ENCODE data around the gene VPREB1.
A peak's percentile ranks its signal among the peaks of the same experiment; 100 is the strongest.

VPREB1 gene

DNA sequence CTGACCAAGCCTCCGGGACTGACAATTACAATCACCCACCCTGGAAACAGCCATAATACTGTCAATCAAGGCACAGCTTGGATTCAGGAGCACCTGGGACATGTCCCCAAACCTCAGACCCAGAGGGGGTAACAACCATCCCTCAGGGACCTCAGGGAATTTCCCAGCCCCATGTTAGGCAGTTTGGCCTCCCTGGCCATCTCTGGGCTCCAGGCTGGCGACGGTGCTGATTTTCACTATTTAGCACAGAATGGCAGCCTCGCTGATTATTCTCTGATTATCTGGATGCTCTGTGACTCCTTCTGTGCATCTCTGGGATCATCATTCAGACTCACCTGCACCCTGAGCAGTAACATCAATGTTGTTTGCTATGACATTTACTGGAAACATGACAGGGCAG, 45.8 kb upstream of the VPREB1 start:
- DNase-seq (ENCODE audit: low read depth) = no peak
- no peak overlapping the region for H3K4me3 ChIP-seq (ENCODE audit: low read length)
- TF ChIP-seq, protein P1, sequence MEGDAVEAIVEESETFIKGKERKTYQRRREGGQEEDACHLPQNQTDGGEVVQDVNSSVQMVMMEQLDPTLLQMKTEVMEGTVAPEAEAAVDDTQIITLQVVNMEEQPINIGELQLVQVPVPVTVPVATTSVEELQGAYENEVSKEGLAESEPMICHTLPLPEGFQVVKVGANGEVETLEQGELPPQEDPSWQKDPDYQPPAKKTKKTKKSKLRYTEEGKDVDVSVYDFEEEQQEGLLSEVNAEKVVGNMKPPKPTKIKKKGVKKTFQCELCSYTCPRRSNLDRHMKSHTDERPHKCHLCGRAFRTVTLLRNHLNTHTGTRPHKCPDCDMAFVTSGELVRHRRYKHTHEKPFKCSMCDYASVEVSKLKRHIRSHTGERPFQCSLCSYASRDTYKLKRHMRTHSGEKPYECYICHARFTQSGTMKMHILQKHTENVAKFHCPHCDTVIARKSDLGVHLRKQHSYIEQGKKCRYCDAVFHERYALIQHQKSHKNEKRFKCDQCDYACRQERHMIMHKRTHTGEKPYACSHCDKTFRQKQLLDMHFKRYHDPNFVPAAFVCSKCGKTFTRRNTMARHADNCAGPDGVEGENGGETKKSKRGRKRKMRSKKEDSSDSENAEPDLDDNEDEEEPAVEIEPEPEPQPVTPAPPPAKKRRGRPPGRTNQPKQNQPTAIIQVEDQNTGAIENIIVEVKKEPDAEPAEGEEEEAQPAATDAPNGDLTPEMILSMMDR (IDR thresholded peaks at IDR 0.05; ENCODE audit: insufficient read depth, low read depth, low read length, missing control alignments) = no peak

- DNase-seq (ENCODE audit: low read depth) = no peak
- TF ChIP-seq, protein P1 (IDR thresholded peaks at IDR 0.05; ENCODE audit: insufficient read depth, low read depth, low read length, missing control alignments) = no peak
Observed at GRCh38 chr22:22199634-22200033, 45.0 kb upstream of the VPREB1 start.

GRCh38 chr22:22200569-22201184, 43.9 kb upstream of the VPREB1 start:
- DNase-seq (ENCODE audit: low read depth) = no peak
- no peak overlapping the region for H3K4me3 ChIP-seq (ENCODE audit: low read length)
- TF ChIP-seq, protein P1 (IDR thresholded peaks at IDR 0.05; ENCODE audit: insufficient read depth, low read depth, low read length, missing control alignments) = no peak

More at GRCh38 chr22:22199634-22200033, 45.0 kb upstream of the VPREB1 start:
- H3K4me3 ChIP-seq (ENCODE audit: low read length) = no peak overlapping the region

GRCh38 chr22:22201185-22201929, 43.2 kb upstream of the VPREB1 start:
- TF ChIP-seq, protein P1 (IDR thresholded peaks at IDR 0.05; ENCODE audit: insufficient read depth, low read depth, low read length, missing control alignments) = peak; percentile 83
- DNase-seq (ENCODE audit: low read depth) = peak; percentile 71
- no peak overlapping the region for H3K4me3 ChIP-seq (ENCODE audit: low read length)

GRCh38 chr22:22201930-22202343, 42.6 kb upstream of the VPREB1 start:
- DNase-seq (ENCODE audit: low read depth) = no peak
- TF ChIP-seq, protein P1 (IDR thresholded peaks at IDR 0.05; ENCODE audit: insufficient read depth, low read depth, low read length, missing control alignments) = no peak

GRCh38 chr22:22203048-22203971, 41.3 kb upstream of the VPREB1 start:
- TF ChIP-seq, protein P1 (IDR thresholded peaks at IDR 0.05; ENCODE audit: insufficient read depth, low read depth, low read length, missing control alignments) = no peak
- DNase-seq (ENCODE audit: low read depth) = no peak
- H3K4me3 ChIP-seq (ENCODE audit: low read length) = no peak overlapping the region

More at GRCh38 chr22:22201930-22202343, 42.6 kb upstream of the VPREB1 start:
- no peak overlapping the region for H3K4me3 ChIP-seq (ENCODE audit: low read length)

All from epithelial cell of esophagus (primary cell).